HG02642 (cell line): ENCODE measurements around the gene CLEC4F.

Experiments used
- ATAC-seq: cut with Tn5 transposase; IDR thresholded peaks from one replicate; pipeline ENCODE4 v1.9.1; 2021; ENCODE audit warnings: mild to moderate bottlenecking; ENCODE audit not compliant: unreplicated experiment, poor library complexity

CLEC4F gene

DNA sequence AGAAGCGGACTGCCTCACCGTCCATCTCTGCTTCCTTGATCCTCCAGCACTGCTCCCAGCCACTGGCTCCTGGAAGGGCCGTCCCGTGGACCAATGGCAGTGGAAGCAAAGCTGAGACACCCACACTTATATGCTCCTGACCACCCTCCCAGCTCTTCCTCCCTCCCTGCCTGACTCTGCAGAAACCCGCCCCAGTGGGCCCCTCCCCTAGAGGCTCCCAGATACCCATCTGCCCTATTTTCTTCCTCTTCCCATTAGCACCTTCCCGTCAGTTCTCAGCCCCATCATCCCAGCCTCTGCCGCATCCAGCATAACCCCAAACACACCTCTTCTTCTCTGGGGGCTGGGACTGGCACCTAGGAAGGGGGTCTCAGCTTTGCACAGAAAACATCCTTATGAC is at the start of gene CLEC4F:
CLEC4F (minus strand) TSS at position 101 of the 400 bp plus-strand sequence; CDS start at position 25, 76 bp downstream.
- ATAC-seq = no peak

DNA sequence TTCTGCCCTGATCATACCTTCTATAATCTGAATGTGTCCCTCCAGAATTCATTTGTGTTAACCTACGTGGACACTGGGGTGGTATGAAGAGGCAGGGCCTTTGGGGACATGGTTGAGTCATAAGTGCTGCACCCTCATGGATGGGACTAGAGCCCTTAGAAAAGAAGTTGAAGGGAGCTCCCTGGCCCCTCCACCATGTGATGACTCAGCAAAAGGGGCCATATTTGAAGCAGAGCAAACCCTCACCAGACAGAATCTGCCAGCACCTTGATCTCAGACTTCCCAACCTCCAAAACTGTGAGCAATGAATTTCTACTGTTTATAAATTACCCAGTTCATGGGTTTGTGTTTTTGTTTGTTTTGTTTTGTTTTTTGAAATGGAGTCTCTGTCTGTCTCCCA is 48.6 kb upstream of the CLEC4F start:
- ATAC-seq = no peak

DNA sequence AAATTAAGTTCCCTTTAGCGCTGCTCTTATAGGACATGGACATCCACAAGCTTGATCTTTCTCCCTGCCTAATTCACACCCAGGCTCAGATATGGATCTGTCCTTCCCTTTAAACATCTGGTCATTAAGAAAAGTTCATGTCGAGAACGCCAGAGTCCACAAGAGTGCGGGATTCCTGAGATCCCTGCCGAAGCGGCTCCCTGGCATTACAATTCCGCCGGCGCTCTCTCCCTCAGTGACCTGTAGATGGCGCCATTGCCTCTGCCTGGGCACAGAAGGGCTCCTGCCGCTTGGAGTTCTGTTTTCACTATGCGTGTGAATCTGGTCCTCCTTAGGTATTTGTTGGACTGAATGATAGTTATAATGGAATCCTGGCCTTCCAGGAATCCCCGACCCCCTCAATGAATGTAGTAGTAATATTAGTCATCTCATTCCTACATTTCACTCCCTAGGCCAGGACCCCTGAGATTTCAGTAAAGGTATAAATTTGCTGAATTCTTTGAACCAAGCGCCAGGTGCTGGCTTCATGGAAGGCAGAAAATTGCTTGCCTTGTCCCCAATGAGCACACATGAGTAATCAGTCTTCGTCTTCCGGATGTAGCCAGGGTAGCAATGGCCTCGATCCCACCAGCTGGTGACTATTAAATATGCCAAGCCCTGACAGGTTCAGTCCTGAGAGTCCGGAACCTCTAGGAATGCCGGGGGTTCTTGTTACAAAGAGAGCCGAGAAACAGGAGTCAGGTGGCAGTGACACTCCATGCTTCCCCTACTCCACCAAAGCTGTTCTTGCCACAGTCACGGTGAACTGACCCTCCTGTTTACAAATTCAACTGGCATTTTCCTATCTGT is 41.6 kb upstream of the CLEC4F start:
- ATAC-seq = peak; percentile 57

DNA sequence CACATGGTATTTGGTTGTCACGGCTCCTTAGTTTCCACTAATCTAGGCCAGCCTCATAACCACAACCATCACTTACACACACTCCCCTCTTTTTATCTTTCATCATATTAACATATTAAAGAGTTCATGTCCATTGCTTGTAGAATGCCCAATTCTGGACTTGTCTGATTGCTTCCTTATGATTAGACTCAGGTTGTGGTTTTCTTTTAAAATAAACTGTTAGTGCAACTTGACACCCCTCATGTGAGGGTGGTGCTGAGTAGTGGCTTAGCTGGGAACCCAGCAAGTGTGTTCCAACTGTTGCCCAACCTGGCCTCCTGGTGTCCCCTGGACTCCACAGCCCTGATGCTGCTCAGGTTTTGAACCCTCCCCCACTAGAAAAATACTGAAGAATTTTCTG is 35.3 kb upstream of the CLEC4F start:
- ATAC-seq = no peak

- ATAC-seq = no peak
These were observed 34.0 kb upstream of the CLEC4F start for GRCh38 chr2:70854411-70854810.

DNA sequence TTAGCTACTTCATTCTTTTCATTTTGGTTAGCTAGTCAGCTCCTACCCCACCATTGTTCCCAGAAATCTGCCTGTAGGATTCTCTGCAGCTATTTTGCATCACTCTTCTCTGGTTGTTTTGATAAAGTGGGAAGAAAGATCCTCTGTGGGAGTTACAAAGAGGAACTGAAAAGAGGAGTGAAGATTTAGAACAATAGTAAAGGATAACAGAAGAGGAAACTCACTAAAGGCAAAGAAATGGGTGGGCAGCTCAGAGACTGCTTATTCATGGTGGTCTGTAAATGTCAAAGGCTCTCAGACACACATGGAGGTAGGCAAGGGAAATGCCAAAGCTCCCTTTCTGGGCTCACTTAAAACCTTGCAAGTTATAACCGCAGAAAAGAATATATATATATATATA is 32.4 kb upstream of the CLEC4F start:
- no peak for ATAC-seq

DNA sequence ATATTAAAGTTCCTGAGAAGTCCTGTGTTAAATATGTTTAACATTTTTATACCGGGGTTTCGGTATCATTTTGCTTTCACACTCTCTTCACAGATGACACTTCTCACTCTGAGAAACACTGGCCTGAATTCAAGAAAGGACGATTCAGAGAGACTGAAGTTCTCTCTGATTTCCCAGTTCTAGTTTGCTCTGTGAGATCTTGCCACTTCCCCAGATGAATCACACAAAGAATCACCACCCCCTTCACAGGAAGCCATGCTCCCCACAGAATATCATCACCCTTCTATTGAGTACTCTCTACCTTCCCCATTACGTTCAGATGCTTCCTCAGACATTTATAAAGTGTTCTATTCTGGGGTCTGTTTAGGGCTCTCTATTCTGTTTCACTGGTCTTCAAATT is 31.3 kb upstream of the CLEC4F start:
- no peak for ATAC-seq

GRCh38 chr2:70850925-70851324 is 30.5 kb upstream of the CLEC4F start:
- no peak for ATAC-seq

GRCh38 chr2:70842401-70842800 is 22.0 kb upstream of the CLEC4F start:
- no peak for ATAC-seq

GRCh38 chr2:70837980-70838925 is 17.9 kb upstream of the CLEC4F start:
- ATAC-seq = no peak

- no peak for ATAC-seq
These were observed 15.2 kb upstream of the CLEC4F start, which contains the start of gene CD207 for GRCh38 chr2:70835643-70836042. CD207 (minus strand) TSS chr2:70835816; CDS start chr2:70835776, 40 bp downstream.

GRCh38 chr2:70834881-70835280 is 14.5 kb upstream of the CLEC4F start:
- no peak for ATAC-seq

GRCh38 chr2:70834106-70834505 is 13.7 kb upstream of the CLEC4F start:
- no peak for ATAC-seq

DNA sequence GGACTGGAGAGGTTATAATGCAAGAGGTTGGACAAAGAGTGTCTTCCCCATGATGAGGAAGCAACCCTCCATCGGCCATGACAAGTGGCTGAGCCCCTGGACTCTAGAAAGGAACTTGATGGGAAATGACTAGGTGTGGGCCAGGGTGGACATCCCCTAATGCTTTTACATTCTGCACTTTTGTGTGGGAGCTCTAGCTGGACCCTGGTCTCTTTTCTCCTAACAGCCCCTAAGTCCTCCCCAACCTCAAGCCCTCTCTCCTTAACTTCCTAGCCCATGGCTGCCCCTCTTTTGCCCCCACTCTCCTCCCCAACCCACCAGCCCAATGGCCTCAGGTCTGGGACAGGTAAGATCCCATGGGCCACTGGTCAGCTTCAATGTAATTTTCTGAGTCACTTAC is 12.8 kb upstream of the CLEC4F start:
- ATAC-seq = no peak

- ATAC-seq = no peak
These were observed 12.0 kb upstream of the CLEC4F start for GRCh38 chr2:70832386-70832785.

- ATAC-seq = no peak
These were observed 11.5 kb upstream of the CLEC4F start for GRCh38 chr2:70831861-70832260.

DNA sequence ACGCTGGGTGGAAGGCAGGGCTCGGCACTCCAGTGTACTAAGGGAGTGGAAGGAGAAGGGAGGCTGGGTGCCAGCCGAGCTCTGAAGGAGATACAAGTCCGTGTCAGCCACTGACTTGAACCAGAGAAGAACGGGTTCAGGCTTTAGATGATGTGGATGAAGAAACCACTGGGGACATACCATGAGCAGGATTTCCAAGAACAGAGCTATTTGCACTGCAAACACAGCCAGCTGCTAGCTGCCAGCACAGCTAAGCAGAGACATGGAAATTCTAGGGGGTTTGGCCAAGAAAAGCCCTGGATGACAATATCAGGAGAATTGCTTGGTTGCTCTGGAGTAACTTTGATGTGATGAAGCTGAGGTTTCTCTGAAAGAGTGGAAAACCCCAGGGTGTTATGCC is 10.0 kb upstream of the CLEC4F start:
- no peak for ATAC-seq

GRCh38 chr2:70829916-70830315 is 9.5 kb upstream of the CLEC4F start:
- no peak for ATAC-seq

- no peak for ATAC-seq
These were observed 8.8 kb upstream of the CLEC4F start for GRCh38 chr2:70828914-70829824.

GRCh38 chr2:70828115-70828514 is 7.7 kb upstream of the CLEC4F start:
- no peak for ATAC-seq
